ENCODE measurements around the gene DDX4.
"Not testable (repeated sequence)": the region's sequence is repeated elsewhere in the genome, so short reads cannot be mapped to it uniquely, and the experiment has no call there.

DDX4 gene

DNA sequence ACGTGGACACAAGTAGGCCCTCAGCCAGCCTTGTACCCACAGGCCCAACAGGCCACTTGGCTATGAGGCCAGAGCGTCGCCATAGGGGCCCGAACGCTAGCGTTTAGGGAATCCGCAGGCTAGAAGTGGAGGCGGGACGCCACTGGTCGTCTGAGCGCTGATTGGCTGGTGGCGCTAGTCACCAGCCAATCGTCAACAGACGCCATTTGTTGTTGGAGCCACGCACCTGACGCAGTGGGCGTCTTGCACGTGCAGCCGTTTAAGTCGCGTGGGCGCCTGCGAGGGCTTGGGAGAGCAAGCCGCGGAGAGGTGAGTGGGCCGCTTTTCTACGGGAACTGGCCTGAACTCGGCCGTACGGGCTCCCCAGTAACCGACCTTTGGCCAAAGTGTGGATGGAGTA is at the start of gene DDX4:
Gene DDX4, plus strand, starts transcription at position 269 of the 400 bp plus-strand sequence. CDS start 903 bp downstream, outside the sequence.
- DNase-seq: no peak

DNA sequence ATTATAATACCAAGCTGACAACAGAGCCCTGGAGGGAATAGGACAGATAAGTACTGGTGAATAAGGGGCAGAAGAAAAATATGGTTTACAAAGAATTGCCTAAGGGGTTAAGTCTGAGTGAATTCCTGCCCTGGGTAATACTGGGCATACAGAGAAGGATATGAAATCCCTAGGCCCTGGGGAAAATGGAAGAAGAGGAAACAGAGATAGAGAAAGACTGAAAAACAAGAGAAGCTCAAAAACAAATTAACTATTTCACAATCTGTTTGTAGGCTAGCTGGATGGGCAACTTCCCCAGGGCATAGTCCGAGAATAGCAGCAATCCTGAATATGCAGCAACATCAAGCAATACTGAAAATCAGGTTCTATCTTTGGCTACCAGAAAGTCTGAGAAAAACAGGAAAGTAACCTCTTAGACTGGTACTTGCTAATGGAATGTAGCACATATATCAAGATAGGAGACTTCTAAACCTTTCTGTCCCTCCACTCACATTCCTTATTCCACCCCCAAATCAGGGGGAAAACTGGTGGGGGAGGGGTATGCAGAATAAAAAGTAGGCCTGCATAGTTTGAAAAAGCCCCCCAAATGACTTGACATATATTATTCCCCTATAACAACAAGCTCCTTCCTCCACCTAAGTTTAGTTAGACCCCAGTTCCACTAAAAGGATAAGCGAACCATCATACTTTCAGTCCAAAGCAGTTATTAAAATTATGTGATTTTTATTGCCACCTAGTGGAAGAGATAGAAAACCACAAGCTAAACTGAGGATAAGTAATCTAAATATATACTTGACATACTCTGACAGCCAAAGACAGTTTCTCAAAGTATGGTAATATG is 46.4 kb upstream of the DDX4 start:
- DNase-seq: peak; percentile 44

GRCh38 chr5:55692106-55692417 is 45.8 kb upstream of the DDX4 start:
- no peak for DNase-seq

DNA sequence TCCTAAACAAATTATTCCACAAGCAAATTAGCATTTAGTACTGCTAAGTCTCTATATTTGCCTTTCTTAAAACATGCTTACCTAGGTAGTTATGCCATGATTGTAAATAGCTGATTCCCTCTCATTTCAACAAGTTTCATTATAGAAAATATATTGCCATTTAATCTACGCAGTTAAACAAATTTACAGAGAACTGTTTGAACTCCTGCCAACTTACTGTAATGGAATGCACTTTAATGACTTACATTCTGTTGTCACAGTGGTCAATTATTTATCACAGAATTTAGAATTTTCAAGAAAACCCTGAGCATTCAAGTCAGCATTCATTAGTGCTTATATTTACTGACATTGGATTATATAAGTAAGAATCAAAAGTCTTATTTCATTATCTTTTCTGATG is 45.4 kb upstream of the DDX4 start:
- DNase-seq: no peak

GRCh38 chr5:55694152-55694830 is 43.6 kb upstream of the DDX4 start:
- no peak for DNase-seq

DNA sequence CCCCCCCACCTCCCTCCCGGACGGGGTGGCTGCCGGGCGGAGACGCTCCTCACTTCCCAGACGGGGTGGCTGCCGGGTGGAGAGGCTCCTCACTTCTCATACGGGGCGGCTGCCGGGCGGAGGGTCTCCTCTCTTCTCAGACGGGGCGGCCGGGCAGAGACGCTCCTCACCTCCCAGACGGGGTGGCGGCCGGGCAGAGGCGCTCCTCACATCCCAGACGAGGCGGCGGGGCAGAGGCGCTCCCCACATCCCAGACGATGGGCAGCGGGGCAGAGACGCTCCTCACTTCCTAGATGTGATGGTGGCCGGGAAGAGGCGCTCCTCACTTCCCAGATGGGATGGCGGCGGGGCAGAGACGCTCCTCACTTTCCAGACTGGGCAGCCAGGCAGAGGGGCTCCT is 41.2 kb upstream of the DDX4 start:
- not testable (repeated sequence) for DNase-seq

- no peak for DNase-seq
Measured at GRCh38 chr5:55699041-55699688, 38.7 kb upstream of the DDX4 start.

- no peak for DNase-seq
Measured at GRCh38 chr5:55700745-55701144, 37.1 kb upstream of the DDX4 start.

DNA sequence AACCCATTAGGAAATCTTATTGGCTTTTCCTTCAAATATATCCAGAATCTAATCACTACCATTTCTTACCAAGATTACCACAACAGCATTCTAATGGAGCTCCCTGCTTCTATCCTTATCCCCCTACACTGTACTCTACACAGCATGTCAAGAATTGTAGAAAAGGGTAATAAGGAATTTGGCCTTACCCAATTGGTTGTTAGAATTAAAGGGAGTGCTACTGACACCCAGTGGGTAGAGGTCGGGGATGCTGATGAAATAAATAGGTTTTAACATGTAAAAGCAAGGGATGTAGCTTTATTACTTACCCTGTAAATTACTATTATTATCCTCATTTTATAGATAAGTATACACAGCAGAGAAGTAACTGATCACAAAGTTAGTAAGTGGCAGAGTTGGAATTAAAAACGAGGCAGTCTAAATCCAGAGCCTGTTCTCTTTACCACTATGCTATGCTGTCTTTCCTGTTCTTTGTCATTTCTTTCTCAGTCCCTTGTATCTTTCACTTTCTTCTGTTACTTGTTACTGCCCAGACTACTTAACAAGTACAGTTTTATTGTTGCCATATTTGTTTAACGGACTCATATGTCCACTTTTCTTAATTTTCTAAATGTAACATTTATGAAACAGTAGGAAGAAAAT is 36.3 kb upstream of the DDX4 start:
- no peak for DNase-seq

GRCh38 chr5:55702598-55703345 is 35.1 kb upstream of the DDX4 start:
- DNase-seq: no peak

DNA sequence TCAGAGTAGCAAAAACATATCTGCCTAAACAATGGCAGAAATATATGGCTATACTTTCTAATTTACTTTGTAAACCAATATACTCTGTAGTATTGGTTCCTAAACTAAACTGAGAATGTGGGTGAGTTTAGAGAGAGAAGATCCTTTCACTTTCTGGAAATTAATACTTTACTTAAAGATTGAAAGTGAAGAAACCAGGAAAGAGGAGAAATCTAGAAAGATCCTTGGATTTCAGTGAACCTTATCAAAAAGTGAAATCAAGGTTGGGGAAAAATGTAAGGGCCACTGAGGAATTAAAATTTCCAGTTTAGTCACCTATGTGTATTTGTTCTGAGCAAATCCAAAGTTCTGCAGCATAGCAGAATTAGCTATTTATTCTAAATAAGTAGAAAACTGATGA is 31.6 kb upstream of the DDX4 start:
- DNase-seq: no peak

- DNase-seq: no peak
Measured at GRCh38 chr5:55708732-55709131, 29.1 kb upstream of the DDX4 start.

GRCh38 chr5:55711507-55712022 is 26.3 kb upstream of the DDX4 start:
- no peak for DNase-seq

DNA sequence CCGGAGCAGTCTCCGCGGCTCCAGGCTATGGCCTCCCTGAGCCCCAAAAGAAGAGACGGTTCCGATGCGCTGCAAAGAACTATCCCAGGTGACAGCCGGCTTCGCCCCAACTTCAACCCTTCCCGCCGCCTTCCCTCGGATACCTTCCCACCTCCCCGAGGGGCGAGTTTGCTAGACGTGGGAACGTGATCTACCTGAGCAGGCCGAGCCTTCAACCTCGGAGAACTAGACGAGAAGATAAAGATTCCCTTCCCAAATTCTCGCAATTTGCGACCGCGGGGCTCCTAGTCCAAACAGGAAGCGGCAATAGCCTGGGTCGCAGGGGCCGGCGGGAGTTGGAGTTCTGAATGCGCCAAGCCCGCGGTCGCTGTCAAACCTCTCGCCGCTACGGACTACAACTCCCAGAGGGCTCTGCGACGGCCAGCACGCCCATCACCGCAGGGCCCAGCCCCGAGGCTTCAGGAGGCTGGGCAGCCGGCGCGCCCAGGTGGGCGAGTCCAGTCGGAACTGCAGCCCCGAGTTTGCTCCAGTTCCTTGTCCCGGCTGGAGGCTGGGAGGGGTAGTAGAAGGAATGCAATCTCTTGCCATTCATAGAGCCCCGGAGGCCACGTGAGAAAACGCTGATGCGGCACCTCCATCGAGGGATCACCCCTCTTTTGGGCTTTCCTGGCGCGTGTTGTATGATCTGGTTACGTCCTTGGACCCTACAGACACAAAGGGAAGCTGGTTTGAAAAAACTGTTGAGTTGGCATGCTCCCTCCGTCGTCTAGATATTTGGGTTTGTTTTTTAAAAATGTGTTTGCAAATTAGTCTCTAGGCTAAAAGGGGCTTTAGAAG is 25.6 kb upstream of the DDX4 start, which contains the start of gene SLC38A9:
Gene SLC38A9, minus strand, starts transcription at position 302 of the 837 bp plus-strand sequence. CDS start 14,366 bp downstream, outside the sequence.
- DNase-seq: peak; percentile 90

DNA sequence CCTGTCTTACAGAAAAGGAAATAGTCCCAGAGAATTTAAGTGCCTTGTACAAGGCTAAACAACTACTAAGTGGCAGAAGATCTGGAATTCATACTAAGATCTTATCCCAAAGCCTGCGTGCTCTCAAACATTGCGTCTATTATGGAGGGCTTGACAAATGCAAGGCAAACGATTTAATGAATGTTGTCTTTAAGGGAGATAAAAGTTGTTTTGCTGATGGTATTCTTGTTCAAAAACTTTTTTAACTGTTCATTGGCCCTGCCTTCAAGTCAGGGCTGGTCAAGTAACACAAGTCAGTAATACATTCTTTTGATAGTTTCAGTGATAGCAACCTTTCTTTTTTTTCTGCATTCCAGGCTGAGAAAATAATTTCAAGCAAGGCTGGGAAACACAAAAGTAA is 24.0 kb upstream of the DDX4 start:
- DNase-seq: no peak

GRCh38 chr5:55714339-55714738 is 23.5 kb upstream of the DDX4 start:
- DNase-seq: no peak

GRCh38 chr5:55714749-55715148 is 23.1 kb upstream of the DDX4 start:
- DNase-seq: no peak

- no peak for DNase-seq
Measured at GRCh38 chr5:55715519-55716078, 22.3 kb upstream of the DDX4 start.

DNA sequence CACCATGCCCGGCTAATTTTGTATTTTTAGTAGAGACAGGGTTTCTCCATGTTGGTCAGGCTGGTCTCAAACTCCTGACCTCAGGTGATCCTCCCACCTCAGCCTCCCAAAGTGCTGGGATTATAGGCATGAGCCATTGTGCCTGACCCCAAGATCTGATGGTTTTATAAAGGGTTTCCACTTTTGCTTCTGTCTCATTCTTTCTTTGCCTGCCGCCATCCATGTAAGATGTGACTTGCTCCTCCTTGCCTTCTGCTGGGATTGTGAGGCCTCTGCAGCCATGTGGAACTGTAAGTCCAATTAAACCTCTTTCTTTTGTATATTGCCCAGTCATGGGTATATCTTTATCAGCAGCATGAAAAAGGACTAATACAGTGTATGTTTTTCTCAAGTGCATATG is 18.8 kb upstream of the DDX4 start:
- DNase-seq: not testable (repeated sequence)

- no peak for DNase-seq
Measured at GRCh38 chr5:55720188-55720703, 17.6 kb upstream of the DDX4 start.

DNA sequence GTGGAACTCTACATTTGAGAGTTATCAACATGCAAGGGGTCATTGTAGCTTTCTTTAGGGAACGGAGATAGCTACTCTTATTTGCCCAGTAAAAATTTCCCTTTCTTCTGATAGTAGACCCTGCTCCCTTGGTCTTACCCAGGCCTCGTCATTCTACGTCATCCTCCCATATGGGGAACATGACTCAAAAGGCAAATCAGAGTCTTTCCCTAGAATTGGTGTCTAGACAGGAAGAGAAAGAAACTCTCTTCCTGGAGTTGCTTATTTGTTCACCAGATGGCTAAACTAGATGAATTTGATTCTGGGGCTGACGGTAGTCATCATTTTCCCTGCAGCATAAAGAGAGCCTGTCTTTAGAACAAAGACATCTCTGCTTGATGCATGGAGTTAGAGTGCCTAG is 13.6 kb upstream of the DDX4 start:
- DNase-seq: no peak

All from NCI-H774 (cell line).